ENCODE measurements around the gene SIX6.

Gene SIX6

DNA sequence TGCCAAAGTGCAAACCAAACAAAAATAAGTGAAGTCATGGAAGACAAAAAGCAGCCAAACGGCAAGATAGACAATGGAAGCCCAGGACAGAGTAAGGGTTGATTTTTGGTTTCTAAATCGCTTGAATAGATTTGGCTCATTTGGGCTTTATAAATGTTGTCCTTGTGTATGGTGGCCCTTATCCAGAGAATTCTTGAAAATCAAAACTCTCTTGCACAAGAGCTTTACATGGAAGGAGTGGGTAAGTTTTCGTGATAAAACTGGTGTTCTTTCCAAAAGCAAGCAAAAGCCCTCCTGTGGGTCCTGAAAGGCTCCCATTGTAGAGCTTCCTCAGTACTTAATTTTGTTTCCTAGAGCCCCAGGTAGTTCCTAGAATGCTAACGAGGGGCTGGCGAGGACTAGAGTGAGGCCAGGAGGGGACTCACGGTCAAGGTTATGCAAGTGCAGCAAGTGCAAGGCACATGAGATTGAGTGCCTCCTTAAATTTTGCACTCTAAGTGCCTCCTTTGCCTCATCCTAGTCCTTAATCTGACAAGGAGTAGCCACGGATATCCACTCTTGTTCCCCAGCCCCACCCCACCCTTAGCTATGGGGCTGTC is 4.1 kb downstream of the SIX6 start:
- DNase-seq (ENCODE audit: low read depth in 1 of 2, low spot score in 1 of 2) = no peak

DNA sequence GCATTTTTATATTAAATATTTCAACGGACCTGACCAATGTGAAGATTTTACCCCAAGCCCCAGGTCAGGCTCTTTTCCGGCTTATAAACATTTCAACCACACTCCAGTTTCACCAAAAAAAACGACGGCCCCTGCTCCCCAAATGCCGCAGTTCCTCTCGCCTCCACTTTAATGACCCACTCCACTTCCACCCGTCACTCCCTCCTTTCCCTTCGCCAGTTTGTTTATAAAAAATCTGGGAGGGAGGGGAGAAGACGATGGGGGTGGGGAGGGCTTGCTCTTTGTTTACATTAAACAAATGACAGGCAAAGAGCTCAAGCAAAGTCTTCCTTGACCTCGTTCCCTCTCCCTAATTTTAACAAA is 5.4 kb downstream of the SIX6 start:
- no peak for DNase-seq (ENCODE audit: low read depth in 1 of 2, low spot score in 1 of 2)

DNA sequence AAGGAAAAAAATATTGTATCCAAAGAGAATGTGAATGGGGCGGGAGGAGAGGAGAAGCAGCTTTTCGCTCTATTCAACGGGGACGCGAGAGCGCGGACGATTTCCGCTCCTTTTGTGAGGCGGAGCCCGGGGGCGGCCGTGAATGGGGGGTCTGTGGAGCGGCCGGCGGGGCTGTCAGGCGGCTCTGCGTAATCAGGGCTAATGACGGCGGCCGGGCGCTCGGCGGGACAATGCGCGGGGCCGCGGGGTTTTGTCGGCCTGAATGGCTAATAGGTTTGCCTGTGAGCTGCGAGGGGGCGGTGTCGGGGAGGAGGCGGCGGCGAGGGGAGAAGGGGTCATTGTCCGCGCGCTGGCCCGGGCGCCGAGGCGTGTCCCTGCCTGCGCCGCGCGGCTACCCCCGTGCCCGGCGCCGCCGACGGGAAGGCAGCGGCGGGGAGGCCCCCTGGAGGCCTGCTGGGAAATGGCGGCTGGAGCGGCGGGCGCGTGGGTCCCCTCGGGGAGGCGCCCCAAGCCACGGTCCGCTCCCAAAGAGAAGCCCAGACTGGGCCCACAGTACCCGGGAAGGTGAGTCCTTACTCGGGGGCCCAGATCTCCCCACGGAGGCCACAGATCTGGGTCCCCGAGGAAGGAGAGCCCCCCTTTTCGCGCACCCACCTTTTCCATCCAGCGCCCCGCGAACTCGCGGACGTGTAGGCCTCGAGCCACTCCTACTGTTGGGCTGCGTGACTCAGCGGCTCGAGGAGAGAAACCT is 6.0 kb downstream of the SIX6 start:
- no peak for DNase-seq (ENCODE audit: low read depth in 1 of 2, low spot score in 1 of 2)

GRCh38 chr14:60515511-60516289 is 6.8 kb downstream of the SIX6 start:
- no peak for DNase-seq (ENCODE audit: low read depth in 1 of 2, low spot score in 1 of 2)

DNA sequence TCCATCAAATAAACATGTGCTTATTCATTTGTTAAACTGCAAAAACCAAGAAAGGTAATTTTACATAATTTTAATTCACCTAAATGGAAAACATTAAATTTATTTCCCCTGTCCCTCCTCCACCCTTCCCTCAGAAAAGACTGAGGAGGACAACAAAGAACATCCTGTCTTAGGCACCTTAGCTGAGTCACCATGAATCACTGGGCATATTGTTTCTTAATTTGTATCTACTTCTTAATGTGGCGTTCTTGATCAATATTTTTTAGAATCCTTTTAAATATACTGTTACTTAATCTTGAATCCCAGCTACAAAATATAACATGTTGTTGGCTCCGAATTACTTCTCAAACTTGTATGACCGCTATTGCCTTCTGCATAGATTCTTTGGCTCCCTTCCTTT is 23.5 kb downstream of the SIX6 start:
- DNase-seq (ENCODE audit: low read depth in 1 of 2, low spot score in 1 of 2) = no peak

GRCh38 chr14:60537663-60538062 is 28.7 kb downstream of the SIX6 start:
- no peak for DNase-seq (ENCODE audit: low read depth in 1 of 2, low spot score in 1 of 2)

- DNase-seq (ENCODE audit: low read depth in 1 of 2, low spot score in 1 of 2) = no peak
Observed at GRCh38 chr14:60544659-60545058, 35.7 kb downstream of the SIX6 start.

DNA sequence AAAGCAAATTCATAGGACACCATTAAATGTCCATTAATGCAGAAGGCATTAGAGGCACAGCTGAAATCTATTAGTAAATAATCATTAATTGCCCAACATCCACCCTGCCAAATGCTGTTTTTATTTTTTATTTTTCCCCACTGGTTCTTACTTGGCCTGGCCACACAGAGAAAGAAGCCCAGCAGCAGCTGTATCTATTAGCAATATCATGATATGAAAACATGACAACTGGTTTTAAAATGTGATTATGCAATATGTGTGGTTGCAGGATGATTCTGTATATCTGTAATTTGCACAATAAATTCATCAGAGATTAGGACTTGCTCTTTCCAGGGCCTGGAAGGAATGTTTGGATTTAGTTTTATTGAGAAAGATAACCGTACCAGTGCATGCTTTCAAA is 44.9 kb downstream of the SIX6 start:
- DNase-seq (ENCODE audit: low read depth in 1 of 2, low spot score in 1 of 2) = no peak

DNA sequence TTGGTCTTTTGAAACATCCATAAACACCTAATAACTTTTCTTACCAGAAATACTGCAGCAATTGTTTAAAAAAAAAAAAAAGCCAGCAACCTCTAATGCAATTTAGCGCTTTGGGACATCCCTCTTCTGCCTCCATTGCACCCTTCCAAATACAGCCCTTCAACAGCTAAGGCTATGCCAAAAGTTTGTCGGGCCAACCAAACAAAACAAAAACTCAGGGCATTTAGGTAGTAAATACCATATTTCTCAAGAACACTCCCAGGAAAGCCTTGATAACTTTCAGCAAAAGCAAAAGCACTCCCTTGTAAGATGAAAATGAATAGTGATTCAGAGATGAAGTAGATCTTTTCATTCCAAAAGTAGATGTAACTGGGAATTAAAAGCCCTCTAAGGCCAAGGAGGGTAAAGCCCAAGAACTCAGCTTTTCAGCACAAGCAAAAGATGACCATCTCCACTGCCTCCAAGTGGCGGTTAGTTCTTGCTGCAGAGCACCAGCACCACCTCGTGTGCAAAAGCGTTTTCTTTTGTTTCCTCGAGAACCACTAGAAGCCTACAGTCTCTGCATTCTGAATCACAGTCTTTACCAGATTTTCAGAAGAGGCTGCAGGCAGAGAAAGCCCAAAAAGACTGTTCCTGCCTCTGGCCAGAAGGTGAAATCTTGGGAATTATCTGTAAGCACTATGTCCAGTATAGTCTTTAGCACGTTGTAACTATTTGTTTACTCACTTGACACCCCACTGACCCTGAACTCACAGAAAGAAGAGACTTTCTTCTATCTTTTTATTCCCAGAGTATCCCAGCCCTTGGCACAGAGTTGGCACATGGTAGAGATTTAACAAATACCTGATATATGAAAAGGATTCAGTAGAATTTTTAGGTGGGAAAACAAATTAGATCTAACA is 53.1 kb downstream of the SIX6 start:
- DNase-seq (ENCODE audit: low read depth in 1 of 2, low spot score in 1 of 2) = no peak

All from activated T-helper 1 cell treated with anti-CD3 and anti-CD28 coated beads, Interleukin-2, amount 50 U/mL, for 16 hours (primary cell).